ENCODE results near the gene FAM229B. TPM values are rescaled to one million over a fixed set of nuclear protein-coding genes. Genes with fewer than 3 reads are reported as not detected.

Gene FAM229B
- polyA plus RNA-seq, 1 experiment: 26.8 TPM

GRCh38 chr6:112054001-112054400 lies 33.4 kb upstream of the FAM229B start, which contains the start of gene CCN6:
Gene CCN6, plus strand, starts transcription at chr6:112054104. Its CDS starts 254 bp downstream, at chr6:112054358.
- no peaks in the 10 kb centered on the region for H3K27me3 ChIP-seq (ENCODE audit: control insufficient read depth, insufficient read depth, low read length)
- ChIA-PET CTCF (no interaction called here), POLR2A (no interaction called here)
- no peak within 1 kb of the TSS for H3K4me3 ChIP-seq (ENCODE audit: low read depth, low read length)
- H3K36me3 ChIP-seq (ENCODE audit: control insufficient read depth, insufficient read depth, low read length): no peaks in the 10 kb centered on the region
- DNase-seq (ENCODE audit: low read depth): no peak
- no peak for TF ChIP-seq CTCF (IDR thresholded peaks at IDR 0.05; ENCODE audit: insufficient read depth, low read depth, low read length)

GRCh38 chr6:112054555-112055190 lies 32.7 kb upstream of the FAM229B start:
- Histone ChIP-seq H3K27me3 (ENCODE audit: control insufficient read depth, insufficient read depth, low read length) (no peaks in the 10 kb centered on the region), H3K36me3 (ENCODE audit: control insufficient read depth, insufficient read depth, low read length) (no peaks in the 10 kb centered on the region), H3K4me3 (ENCODE audit: low read depth, low read length) (no peak overlapping the region)
- CTCF ChIA-PET: interaction anchor here (1.0 to 1.8 kb wide), 3 partner anchors 9 to 488 kb away, joined by 3 to 5 read pairs (median 4); no protein-coding TSS in a partner anchor
- no peak for DNase-seq (ENCODE audit: low read depth)
- no peak for TF ChIP-seq CTCF (IDR thresholded peaks at IDR 0.05; ENCODE audit: insufficient read depth, low read depth, low read length)
- POLR2A ChIA-PET: no interaction called here

- CTCF ChIA-PET: interaction anchor here (0.6 to 1.3 kb wide), 3 partner anchors 9 to 840 kb away, joined by 3 to 6 read pairs (median 3); no protein-coding TSS in a partner anchor
- no peak for DNase-seq (ENCODE audit: low read depth)
Observed at GRCh38 chr6:112058243-112059032, 29.0 kb upstream of the FAM229B start.

GRCh38 chr6:112061605-112062004 lies 25.8 kb upstream of the FAM229B start:
- no peak overlapping the region for H3K4me3 ChIP-seq (ENCODE audit: low read depth, low read length)
- H3K36me3 ChIP-seq (ENCODE audit: control insufficient read depth, insufficient read depth, low read length): no peaks in the 10 kb centered on the region
- no peaks in the 10 kb centered on the region for H3K27me3 ChIP-seq (ENCODE audit: control insufficient read depth, insufficient read depth, low read length)
- TF ChIP-seq CTCF (IDR thresholded peaks at IDR 0.05; ENCODE audit: insufficient read depth, low read depth, low read length): no peak
- ChIA-PET CTCF (interaction anchor here (0.6 to 1.6 kb wide), 4 partner anchors 8 to 86 kb away, joined by 3 to 5 read pairs (median 3); no protein-coding TSS in a partner anchor), POLR2A (no interaction called here)
- no peak for DNase-seq (ENCODE audit: low read depth)

More at GRCh38 chr6:112058243-112059032, 29.0 kb upstream of the FAM229B start:
- POLR2A ChIA-PET: no interaction called here
- Histone ChIP-seq H3K27me3 (ENCODE audit: control insufficient read depth, insufficient read depth, low read length) (no peaks in the 10 kb centered on the region), H3K36me3 (ENCODE audit: control insufficient read depth, insufficient read depth, low read length) (no peaks in the 10 kb centered on the region), H3K4me3 (ENCODE audit: low read depth, low read length) (no peak overlapping the region)
- no peak for TF ChIP-seq CTCF (IDR thresholded peaks at IDR 0.05; ENCODE audit: insufficient read depth, low read depth, low read length)

- no peaks in the 10 kb centered on the region for H3K27me3 ChIP-seq (ENCODE audit: control insufficient read depth, insufficient read depth, low read length)
- H3K4me3 ChIP-seq (ENCODE audit: low read depth, low read length): no peak overlapping the region
- POLR2A ChIA-PET: no interaction called here
- H3K36me3 ChIP-seq (ENCODE audit: control insufficient read depth, insufficient read depth, low read length): no peaks in the 10 kb centered on the region
- no peak for DNase-seq (ENCODE audit: low read depth)
- CTCF ChIA-PET: interaction anchor here (0.8 kb wide), 1 partner anchor 11 kb away, joined by 3 read pairs; no protein-coding TSS in a partner anchor
- TF ChIP-seq CTCF (IDR thresholded peaks at IDR 0.05; ENCODE audit: insufficient read depth, low read depth, low read length): no peak
Observed at GRCh38 chr6:112062966-112063365, 24.4 kb upstream of the FAM229B start.

Measured in BJ (cell line).